Measurements from ENCODE around the gene XPO6. TPM values are rescaled to one million over a fixed set of nuclear protein-coding genes. Genes with fewer than 3 reads are reported as not detected.

XPO6 gene
- polyA plus RNA-seq, 1 donor from 2014 or later = 104 TPM

DNA sequence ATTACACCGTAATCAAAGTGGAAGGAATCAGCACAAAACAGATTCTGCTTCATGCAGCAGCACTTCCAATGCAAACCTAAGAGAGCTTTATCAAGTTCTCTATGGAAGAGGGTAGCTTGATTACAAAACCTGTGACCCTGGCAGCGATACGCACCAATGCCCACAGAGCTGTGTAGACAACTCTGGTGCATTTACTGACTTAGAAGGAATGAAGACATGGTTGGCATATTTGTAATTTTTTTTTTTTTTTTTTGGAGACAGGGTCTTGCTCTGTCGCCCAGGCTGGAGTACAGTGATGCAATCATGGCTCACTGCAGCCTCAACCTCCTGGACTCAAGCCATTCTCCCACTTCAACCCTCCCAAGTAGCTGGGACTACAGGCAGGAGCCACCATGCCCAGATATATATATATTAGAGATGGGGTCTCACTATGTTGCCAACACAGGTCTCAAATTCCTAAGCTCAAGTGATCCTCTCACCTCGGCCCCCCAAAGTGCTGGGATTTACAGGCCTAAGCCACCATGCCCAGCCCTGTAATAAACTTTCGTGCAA is 49.4 kb downstream of the XPO6 start:
- Histone ChIP-seq H3K9ac (ENCODE audit: low read length) (no peak overlapping the region), H2AFZ (ENCODE audit: low read depth, low read length) (no peak overlapping the region), H3K9me3 (ENCODE audit: low read length) (no peaks in the 10 kb centered on the region), H3K79me2 (replicated peaks; ENCODE audit: insufficient read depth, low read length) (no peaks in the 10 kb centered on the region), H3K27me3 (ENCODE audit: insufficient read depth, low read depth, low read length) (no peaks in the 10 kb centered on the region), H3K27ac (ENCODE audit: low read length) (no peak overlapping the region), H3F3A (ENCODE audit: insufficient read depth, low read length, poor library complexity, severe bottlenecking) (no peaks in the 10 kb centered on the region), H3K9me2 (ENCODE audit: insufficient read depth, low read length) (no peaks in the 10 kb centered on the region), H3K4me3 (ENCODE audit: low read length) (no peak overlapping the region), H4K20me1 (ENCODE audit: insufficient read depth) (no peaks in the 10 kb centered on the region), H3K36me3 (ENCODE audit: insufficient read depth, low read length) (peaks cover 4% of the 10 kb centered on the region), H3K4me2 (ENCODE audit: low read length) (no peak overlapping the region)
- TF ChIP-seq, protein P1, sequence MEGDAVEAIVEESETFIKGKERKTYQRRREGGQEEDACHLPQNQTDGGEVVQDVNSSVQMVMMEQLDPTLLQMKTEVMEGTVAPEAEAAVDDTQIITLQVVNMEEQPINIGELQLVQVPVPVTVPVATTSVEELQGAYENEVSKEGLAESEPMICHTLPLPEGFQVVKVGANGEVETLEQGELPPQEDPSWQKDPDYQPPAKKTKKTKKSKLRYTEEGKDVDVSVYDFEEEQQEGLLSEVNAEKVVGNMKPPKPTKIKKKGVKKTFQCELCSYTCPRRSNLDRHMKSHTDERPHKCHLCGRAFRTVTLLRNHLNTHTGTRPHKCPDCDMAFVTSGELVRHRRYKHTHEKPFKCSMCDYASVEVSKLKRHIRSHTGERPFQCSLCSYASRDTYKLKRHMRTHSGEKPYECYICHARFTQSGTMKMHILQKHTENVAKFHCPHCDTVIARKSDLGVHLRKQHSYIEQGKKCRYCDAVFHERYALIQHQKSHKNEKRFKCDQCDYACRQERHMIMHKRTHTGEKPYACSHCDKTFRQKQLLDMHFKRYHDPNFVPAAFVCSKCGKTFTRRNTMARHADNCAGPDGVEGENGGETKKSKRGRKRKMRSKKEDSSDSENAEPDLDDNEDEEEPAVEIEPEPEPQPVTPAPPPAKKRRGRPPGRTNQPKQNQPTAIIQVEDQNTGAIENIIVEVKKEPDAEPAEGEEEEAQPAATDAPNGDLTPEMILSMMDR (IDR thresholded peaks at IDR 0.05; ENCODE audit: poor library complexity, severe bottlenecking) = no peak
- TF ChIP-seq POLR2AphosphoS5 (IDR thresholded peaks at IDR 0.05) (no peak), SMC3 (conservative IDR thresholded peaks at IDR 0.05; ENCODE audit: poor library complexity) (no peak), EZH2 (IDR thresholded peaks at IDR 0.05; ENCODE audit: borderline replicate concordance, insufficient read depth, low read length, poor library complexity, severe bottlenecking) (no peak), RAD21 (conservative IDR thresholded peaks at IDR 0.05) (no peak), TAF1 (IDR thresholded peaks at IDR 0.05; ENCODE audit: low read depth) (no peak), EP300 (conservative IDR thresholded peaks at IDR 0.05; ENCODE audit: poor library complexity, severe bottlenecking) (no peak), MXI1 (conservative IDR thresholded peaks at IDR 0.05; ENCODE audit: poor library complexity, severe bottlenecking) (no peak)
- TF ChIP-seq, protein P2, sequence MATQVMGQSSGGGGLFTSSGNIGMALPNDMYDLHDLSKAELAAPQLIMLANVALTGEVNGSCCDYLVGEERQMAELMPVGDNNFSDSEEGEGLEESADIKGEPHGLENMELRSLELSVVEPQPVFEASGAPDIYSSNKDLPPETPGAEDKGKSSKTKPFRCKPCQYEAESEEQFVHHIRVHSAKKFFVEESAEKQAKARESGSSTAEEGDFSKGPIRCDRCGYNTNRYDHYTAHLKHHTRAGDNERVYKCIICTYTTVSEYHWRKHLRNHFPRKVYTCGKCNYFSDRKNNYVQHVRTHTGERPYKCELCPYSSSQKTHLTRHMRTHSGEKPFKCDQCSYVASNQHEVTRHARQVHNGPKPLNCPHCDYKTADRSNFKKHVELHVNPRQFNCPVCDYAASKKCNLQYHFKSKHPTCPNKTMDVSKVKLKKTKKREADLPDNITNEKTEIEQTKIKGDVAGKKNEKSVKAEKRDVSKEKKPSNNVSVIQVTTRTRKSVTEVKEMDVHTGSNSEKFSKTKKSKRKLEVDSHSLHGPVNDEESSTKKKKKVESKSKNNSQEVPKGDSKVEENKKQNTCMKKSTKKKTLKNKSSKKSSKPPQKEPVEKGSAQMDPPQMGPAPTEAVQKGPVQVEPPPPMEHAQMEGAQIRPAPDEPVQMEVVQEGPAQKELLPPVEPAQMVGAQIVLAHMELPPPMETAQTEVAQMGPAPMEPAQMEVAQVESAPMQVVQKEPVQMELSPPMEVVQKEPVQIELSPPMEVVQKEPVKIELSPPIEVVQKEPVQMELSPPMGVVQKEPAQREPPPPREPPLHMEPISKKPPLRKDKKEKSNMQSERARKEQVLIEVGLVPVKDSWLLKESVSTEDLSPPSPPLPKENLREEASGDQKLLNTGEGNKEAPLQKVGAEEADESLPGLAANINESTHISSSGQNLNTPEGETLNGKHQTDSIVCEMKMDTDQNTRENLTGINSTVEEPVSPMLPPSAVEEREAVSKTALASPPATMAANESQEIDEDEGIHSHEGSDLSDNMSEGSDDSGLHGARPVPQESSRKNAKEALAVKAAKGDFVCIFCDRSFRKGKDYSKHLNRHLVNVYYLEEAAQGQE (IDR thresholded peaks at IDR 0.05; ENCODE audit: borderline replicate concordance) = no peak

- no peak overlapping the region for H3K4me2 ChIP-seq (ENCODE audit: low read length)
- no peaks in the 10 kb centered on the region for H3K9me3 ChIP-seq (ENCODE audit: low read length)
- TF ChIP-seq, protein P1 (IDR thresholded peaks at IDR 0.05; ENCODE audit: poor library complexity, severe bottlenecking) = no peak
- TF ChIP-seq RAD21 (conservative IDR thresholded peaks at IDR 0.05) (no peak), TAF1 (IDR thresholded peaks at IDR 0.05; ENCODE audit: low read depth) (no peak), SMC3 (conservative IDR thresholded peaks at IDR 0.05; ENCODE audit: poor library complexity) (no peak), EZH2 (IDR thresholded peaks at IDR 0.05; ENCODE audit: borderline replicate concordance, insufficient read depth, low read length, poor library complexity, severe bottlenecking) (no peak), MXI1 (conservative IDR thresholded peaks at IDR 0.05; ENCODE audit: poor library complexity, severe bottlenecking) (no peak), EP300 (conservative IDR thresholded peaks at IDR 0.05; ENCODE audit: poor library complexity, severe bottlenecking) (no peak), POLR2AphosphoS5 (IDR thresholded peaks at IDR 0.05) (no peak)
- TF ChIP-seq, protein P2 (IDR thresholded peaks at IDR 0.05; ENCODE audit: borderline replicate concordance) = no peak
- no peak overlapping the region for H3K9ac ChIP-seq (ENCODE audit: low read length)
- H2AFZ ChIP-seq (ENCODE audit: low read depth, low read length) = no peak overlapping the region
- H3K36me3 ChIP-seq (ENCODE audit: insufficient read depth, low read length) = peaks cover 4% of the 10 kb centered on the region
- H3K9me2 ChIP-seq (ENCODE audit: insufficient read depth, low read length) = no peaks in the 10 kb centered on the region
- no peaks in the 10 kb centered on the region for H4K20me1 ChIP-seq (ENCODE audit: insufficient read depth)
- H3K79me2 ChIP-seq (replicated peaks; ENCODE audit: insufficient read depth, low read length) = no peaks in the 10 kb centered on the region
- no peak overlapping the region for H3K27ac ChIP-seq (ENCODE audit: low read length)
- no peak overlapping the region for H3K4me3 ChIP-seq (ENCODE audit: low read length)
- H3F3A ChIP-seq (ENCODE audit: insufficient read depth, low read length, poor library complexity, severe bottlenecking) = no peaks in the 10 kb centered on the region
- H3K27me3 ChIP-seq (ENCODE audit: insufficient read depth, low read depth, low read length) = no peaks in the 10 kb centered on the region
Observed at GRCh38 chr16:28161626-28162025, 50.1 kb downstream of the XPO6 start.
